Muscle layer of duodenum (tissue), 2 donors: ENCODE results near the gene BRAF.
"Not testable (repeated sequence)": the region's sequence is repeated elsewhere in the genome, so short reads cannot be mapped to it uniquely, and the experiment has no call there.

Experiments
- H3K27ac ChIP-seq: one replicate; pipeline ENCODE4 v1.7.0; 2013; ENCODE audit warnings: mild to moderate bottlenecking, low read length
- H3K27me3 ChIP-seq: one replicate; pipeline ENCODE4 v1.7.0; 2013; ENCODE audit warnings: low read depth, mild to moderate bottlenecking, control low read depth, low read length
- H3K36me3 ChIP-seq, 2 donors: one replicate each; pipeline ENCODE4 v1.7.0; 2013; ENCODE audit warnings: low read length in 2 of 2, control low read depth in 1 of 2, mild to moderate bottlenecking in 1 of 2; ENCODE audit not compliant: insufficient read depth in 2 of 2, control insufficient read depth in 1 of 2
- H3K4me1 ChIP-seq, 2 donors: one replicate each; pipeline ENCODE4 v1.7.0; 2013; ENCODE audit warnings: low read length in 2 of 2, mild to moderate bottlenecking in 2 of 2, control low read depth in 1 of 2, moderate library complexity in 1 of 2; ENCODE audit not compliant: insufficient read depth in 2 of 2, control insufficient read depth in 1 of 2
- H3K4me3 ChIP-seq, 2 donors: one replicate each; pipeline ENCODE4 v1.7.0; 2013; ENCODE audit warnings: low read length in 2 of 2, low read depth in 1 of 2, mild to moderate bottlenecking in 1 of 2
- H3K9me3 ChIP-seq, 2 donors: one replicate each; pipeline ENCODE4 v1.7.0; 2013; ENCODE audit warnings: low read length in 2 of 2, control low read depth in 1 of 2, mild to moderate bottlenecking in 1 of 2; ENCODE audit not compliant: control insufficient read depth in 1 of 2
- donor health status: healthy.

Gene BRAF

DNA sequence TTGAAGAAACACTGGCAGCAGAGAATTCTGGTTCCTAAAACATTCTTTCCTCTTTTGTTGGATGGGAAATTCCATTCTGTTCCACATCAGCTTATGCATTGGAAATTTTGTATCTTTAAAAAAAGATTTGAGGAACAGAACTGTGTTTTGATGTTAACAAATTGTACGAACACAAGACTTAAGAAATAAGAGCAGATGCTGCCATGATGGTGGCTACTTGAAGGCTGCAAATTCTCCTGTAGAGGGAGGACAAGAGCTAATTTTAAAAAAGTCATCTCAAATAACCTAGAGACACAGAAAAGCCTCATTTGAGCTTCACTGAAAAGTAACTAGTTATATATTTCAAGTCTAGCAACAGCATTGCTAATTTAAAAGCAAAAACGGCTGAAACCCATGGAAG is 198.4 kb downstream of the BRAF start:
- Histone ChIP-seq H3K4me3 (no peak overlapping the region), H3K27ac (no peak overlapping the region), H3K4me1 (no peaks in the 10 kb centered on the region), H3K36me3 (peaks cover 8 to 15% of the 10 kb centered on the region in 2 donors), H3K27me3 (no peaks in the 10 kb centered on the region), H3K9me3 (no peaks in the 10 kb centered on the region)

DNA sequence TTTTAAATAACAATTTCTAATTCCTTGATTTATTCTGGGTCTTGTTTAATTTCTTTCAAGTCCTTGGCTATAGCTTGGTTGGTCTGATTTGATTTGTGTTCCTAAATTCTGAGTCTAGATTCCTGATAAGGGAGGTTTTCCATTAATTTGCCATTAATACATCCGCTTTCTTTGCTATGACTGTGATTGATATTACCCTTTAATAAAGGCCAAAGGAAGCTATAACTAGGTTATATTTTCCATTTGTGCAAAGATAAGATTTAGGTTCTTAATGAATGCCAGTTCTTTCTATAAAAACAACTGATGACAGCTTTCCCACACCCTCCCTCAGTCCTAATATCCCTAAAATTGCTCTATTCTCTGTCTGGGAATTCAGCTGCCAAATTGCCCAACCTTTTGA is 200.0 kb downstream of the BRAF start:
- Histone ChIP-seq H3K27me3 (no peaks in the 10 kb centered on the region), H3K4me1 (no peaks in the 10 kb centered on the region), H3K36me3 (peaks cover 7 to 8% of the 10 kb centered on the region in 2 donors), H3K4me3 (no peak overlapping the region), H3K9me3 (no peaks in the 10 kb centered on the region), H3K27ac (no peak overlapping the region)

DNA sequence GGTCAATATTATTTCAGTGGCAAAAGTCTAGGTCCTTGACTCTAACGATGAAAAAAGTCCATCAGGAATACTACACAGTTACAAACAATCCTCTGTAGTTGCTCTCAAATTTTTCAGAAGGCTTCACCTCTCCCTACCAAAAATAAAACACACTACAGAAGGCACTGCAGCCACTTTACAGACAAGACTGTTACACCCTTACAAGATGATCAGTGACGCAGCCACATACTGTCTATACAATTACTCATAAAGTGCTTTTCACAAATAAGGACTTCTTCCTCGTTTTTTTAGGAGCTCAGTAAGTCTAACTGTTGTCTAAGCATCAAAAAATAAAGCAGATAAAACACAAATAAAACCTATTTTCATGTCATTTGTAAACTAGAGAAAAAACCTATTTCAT is 201.2 kb downstream of the BRAF start:
- no peaks in the 10 kb centered on the region for H3K27me3 ChIP-seq
- H3K36me3 ChIP-seq: peaks cover 5 to 8% of the 10 kb centered on the region in 2 donors
- H3K4me1 ChIP-seq: no peaks in the 10 kb centered on the region
- no peak overlapping the region for H3K27ac ChIP-seq
- H3K9me3 ChIP-seq: no peaks in the 10 kb centered on the region
- H3K4me3 ChIP-seq: no peak overlapping the region

DNA sequence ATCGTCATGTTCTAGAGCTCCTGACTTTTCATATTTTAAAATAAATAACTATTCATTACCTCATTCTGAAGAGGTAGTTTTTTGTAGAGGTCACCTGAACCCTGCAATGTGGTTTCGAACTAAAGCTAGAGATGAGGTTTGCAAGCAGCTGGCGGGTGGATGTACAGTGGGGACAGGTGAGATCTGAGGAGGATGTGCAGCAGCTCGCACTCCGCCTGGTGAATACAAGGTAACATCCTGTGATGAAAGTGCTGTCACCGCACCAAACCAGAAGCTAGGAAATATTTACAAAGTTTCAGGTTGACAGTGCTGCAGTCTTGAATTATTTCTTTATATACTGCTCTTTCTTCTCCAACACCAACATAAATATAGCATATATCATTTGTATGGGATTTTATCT is 201.7 kb downstream of the BRAF start:
- H3K27ac ChIP-seq: no peak overlapping the region
- no peaks in the 10 kb centered on the region for H3K9me3 ChIP-seq
- peaks cover 5 to 8% of the 10 kb centered on the region in 2 donors for H3K36me3 ChIP-seq
- no peak overlapping the region for H3K4me3 ChIP-seq
- no peaks in the 10 kb centered on the region for H3K27me3 ChIP-seq
- H3K4me1 ChIP-seq: no peaks in the 10 kb centered on the region

DNA sequence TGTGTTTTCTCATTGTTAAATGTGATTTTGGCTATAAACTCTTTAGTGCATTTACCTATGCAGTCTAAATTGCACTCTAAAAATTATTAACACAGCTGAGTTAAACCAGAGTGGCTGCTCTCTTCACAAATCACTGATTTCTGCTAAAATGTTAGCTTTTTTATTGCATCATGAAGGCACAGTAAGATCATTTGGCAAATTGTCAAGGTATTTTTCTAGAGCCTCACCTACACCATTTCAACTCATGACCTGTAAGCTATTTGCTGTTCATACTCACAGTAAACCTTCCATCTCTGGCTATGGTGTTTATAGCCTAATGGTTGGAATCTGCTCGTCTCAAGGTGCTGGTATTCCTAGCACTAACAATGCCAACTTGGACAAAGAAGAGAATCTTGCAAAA is 202.5 kb downstream of the BRAF start:
- Histone ChIP-seq H3K36me3 (peaks cover 5 to 8% of the 10 kb centered on the region in 2 donors), H3K4me1 (no peaks in the 10 kb centered on the region), H3K4me3 (no peak overlapping the region), H3K9me3 (no peaks in the 10 kb centered on the region), H3K27ac (no peak overlapping the region), H3K27me3 (no peaks in the 10 kb centered on the region)

DNA sequence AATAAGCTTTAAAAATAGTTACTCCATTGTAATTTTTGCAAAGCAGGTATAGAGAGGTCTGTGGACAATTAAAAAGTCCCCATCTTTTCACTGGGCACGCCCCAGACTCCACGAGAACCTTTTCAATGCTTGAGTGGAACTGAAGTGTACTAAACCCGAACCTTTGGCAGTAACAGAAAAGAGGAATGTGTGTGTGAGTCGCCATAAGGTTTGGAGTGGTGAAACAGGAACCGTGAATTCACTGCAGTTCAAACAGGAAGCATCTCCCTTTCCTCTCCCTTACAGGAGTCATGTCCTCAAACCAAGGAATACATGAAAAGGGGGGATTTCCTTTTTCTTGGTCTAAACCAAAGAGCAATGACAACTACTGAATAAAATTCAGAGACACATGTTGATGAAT is 205.0 kb downstream of the BRAF start:
- Histone ChIP-seq H3K27me3 (no peaks in the 10 kb centered on the region), H3K9me3 (no peaks in the 10 kb centered on the region), H3K4me1 (no peaks in the 10 kb centered on the region), H3K27ac (no peak overlapping the region), H3K4me3 (no peak overlapping the region), H3K36me3 (peaks cover 0 to 8% of the 10 kb centered on the region in 2 donors)

DNA sequence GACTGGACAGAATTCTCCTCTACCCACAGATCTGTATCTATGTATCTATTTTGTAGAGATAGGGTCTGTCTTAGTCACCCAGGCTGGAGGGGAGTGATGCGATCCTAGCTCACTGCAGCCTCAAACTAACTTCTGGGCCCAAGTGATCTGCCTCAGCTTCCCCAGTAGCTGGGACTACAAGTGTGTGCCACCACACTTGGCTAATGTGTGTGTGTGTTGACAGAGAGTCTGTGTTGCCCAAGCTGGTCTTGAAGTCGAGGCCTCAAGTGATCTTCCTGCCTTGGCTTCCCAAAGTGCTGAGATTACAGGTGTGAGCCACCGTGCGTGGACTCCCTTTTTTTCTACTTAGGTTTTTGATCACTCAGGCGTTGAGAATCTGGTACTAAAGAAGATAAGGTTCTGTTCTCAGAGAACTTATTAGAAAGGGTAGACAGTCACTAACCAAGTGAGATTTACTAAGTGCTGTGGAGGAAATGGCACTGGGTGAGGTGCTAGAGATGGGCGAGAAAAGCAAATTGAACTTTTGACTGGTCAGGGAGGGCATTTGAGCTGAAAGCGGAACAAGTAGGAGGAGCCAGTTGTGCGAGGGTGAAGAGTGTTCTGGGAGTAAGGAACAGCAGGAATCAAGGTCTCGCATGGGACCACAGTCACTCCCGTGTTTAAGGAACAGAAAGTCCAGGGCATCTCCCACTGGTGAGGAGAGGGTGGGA is 210.2 kb downstream of the BRAF start:
- H3K4me1 ChIP-seq: no peaks in the 10 kb centered on the region
- no peaks in the 10 kb centered on the region for H3K27me3 ChIP-seq
- H3K36me3 ChIP-seq: peaks cover 0 to 9% of the 10 kb centered on the region in 2 donors
- no peaks in the 10 kb centered on the region for H3K9me3 ChIP-seq
- no peak overlapping the region for H3K4me3 ChIP-seq
- H3K27ac ChIP-seq: no peak overlapping the region

DNA sequence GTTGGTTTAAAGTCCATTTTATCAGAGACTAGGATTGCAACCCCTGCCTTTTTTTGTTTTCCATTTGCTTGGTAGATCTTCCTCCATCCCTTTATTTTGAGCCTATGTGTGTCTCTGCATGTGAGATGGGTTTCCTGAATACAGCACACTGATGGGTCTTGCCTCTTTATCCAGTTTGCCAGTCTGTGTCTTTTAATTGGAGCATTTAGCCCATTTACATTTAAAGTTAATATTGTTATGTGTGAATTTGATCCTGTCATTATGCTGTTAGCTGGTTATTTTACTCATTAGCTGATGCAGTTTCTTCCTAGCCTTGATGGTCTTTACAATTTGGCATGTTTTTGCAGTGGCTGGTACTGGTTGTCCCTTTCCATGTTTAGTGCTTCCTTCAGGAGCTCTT is 212.3 kb downstream of the BRAF start:
- not testable (repeated sequence) for H3K4me1 ChIP-seq, H3K9me3 ChIP-seq

DNA sequence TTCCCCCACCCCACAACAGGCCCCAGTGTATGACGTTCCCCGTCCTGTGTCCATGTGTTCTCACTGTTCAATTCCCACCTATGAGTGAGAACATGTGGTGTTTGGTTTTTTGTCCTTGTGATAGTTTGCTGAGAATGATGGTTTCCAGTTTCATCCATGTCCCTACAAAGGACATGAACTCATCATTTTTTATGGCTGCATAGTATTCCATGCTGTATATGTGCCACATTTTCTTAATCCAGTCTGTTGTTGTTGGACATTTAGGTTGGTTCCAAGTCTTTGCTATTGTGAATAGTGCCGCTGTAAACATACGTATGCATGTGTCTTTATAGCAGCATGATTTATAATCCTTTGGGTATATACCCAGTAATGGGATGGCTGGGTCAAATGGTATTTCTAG is 216.0 kb downstream of the BRAF start:
- H3K27ac ChIP-seq: not testable (repeated sequence)

More for the DNA sequence above, 212.3 kb downstream of the BRAF start:
- not testable (repeated sequence) for H3K36me3 ChIP-seq, H3K27ac ChIP-seq, H3K27me3 ChIP-seq, H3K4me3 ChIP-seq

DNA sequence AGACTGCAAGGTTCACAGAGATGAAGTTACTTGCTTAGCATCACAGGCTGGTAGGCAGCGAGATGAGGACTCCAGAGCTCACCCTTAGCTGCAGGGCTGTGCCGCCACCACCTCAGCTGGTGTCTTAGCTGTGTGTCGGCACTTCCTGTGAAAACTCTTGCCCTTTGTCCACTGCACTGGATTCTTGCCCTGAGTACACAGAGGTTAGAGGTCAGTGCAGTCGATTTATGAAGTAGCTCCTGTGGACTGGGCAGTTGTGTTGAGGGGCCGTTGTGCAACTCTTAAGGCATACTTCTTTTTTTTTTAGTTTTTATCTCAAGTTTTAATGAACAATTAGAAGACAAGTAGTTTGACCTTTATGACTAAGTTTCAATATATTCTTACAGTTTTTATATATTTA is 217.6 kb downstream of the BRAF start:
- Histone ChIP-seq H3K36me3 (peaks cover 13 to 20% of the 10 kb centered on the region in 2 donors), H3K4me1 (no peaks in the 10 kb centered on the region), H3K9me3 (no peaks in the 10 kb centered on the region), H3K27ac (no peak overlapping the region), H3K4me3 (no peak overlapping the region), H3K27me3 (no peaks in the 10 kb centered on the region)

More for the DNA sequence above, 216.0 kb downstream of the BRAF start:
- not testable (repeated sequence) for H3K27me3 ChIP-seq, H3K4me1 ChIP-seq, H3K9me3 ChIP-seq, H3K4me3 ChIP-seq
- peaks cover 13 to 20% of the 10 kb centered on the region in 2 donors for H3K36me3 ChIP-seq

DNA sequence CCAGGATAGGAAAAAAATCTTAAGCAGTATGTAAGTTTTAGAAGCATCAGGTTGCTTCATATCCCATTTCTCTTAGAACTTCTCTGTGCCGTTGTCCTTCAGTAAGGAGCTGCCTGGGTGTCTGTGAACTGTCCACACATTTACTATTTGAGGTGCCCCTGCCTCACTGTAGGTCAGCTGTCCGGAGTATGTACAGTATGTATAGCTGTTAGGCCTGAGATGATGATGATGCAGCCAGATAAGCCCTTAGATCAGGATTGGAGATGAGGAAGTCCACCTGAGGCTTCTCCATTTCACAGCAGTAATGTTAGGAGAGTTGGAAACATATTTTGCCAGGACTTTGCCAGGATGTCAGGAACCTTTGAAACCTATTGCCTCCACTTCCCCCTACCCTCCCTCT is 220.5 kb downstream of the BRAF start:
- Histone ChIP-seq H3K27me3 (no peaks in the 10 kb centered on the region), H3K36me3 (peaks cover 13 to 20% of the 10 kb centered on the region in 2 donors), H3K4me1 (no peaks in the 10 kb centered on the region), H3K4me3 (no peak overlapping the region), H3K9me3 (no peaks in the 10 kb centered on the region), H3K27ac (no peak overlapping the region)

DNA sequence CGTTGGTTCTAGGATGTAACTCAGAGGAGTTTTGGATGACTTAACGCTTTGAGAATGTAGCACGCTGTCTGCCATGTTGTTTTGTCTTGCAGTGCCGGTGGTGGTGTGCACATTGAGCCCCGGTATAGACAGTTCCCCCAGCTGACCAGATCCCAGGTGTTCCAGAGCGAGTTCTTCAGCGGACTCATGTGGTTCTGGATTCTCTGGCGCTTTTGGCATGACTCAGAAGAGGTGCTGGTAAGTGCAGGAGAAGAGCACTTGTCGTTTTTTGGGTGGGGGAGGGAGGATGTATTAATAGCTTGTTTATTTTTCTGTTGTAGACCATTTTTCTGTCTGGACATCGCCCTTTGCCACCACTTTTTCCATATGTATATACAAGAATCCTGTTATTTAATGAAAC is 222.0 kb downstream of the BRAF start:
- no peaks in the 10 kb centered on the region for H3K9me3 ChIP-seq
- H3K27ac ChIP-seq: no peak overlapping the region
- H3K27me3 ChIP-seq: no peaks in the 10 kb centered on the region
- H3K36me3 ChIP-seq: peaks cover 13 to 20% of the 10 kb centered on the region in 2 donors
- no peak overlapping the region for H3K4me3 ChIP-seq
- peaks cover 5 to 9% of the 10 kb centered on the region in 2 donors for H3K4me1 ChIP-seq
